ENCODE data around the gene ADSS1.

GRCh38 chr14:104752423-104752734, 28.4 kb downstream of the ADSS1 start:
- TF ChIP-seq CTCF (IDR thresholded peaks at IDR 0.05 in 2 of 3, conservative IDR thresholded peaks at IDR 0.05 in 1 of 3; ENCODE audit: borderline replicate concordance in 1 of 3, insufficient read depth in 1 of 3, low read depth in 2 of 3, low read length in 2 of 3) (no peak), ATF3 (IDR thresholded peaks at IDR 0.05) (no peak), EZH2 (IDR thresholded peaks at IDR 0.05) (no peak), ELF1 (IDR thresholded peaks at IDR 0.05; ENCODE audit: borderline replicate concordance, low read depth) (no peak), FOSL1 (IDR thresholded peaks at IDR 0.05; ENCODE audit: low read depth) (no peak), POLR2AphosphoS5 (IDR thresholded peaks at IDR 0.05; ENCODE audit: low read depth, low read length) (peak; percentile 28), POLR2A (IDR thresholded peaks at IDR 0.05; ENCODE audit: borderline replicate concordance, extremely low read depth, insufficient read depth, insufficient read length) (no peak), REST (IDR thresholded peaks at IDR 0.05; ENCODE audit: low read depth) (no peak), ZBTB33 (IDR thresholded peaks at IDR 0.05; ENCODE audit: extremely low read depth, insufficient replicate concordance, low read length) (no peak), CEBPB (IDR thresholded peaks at IDR 0.05; ENCODE audit: low read depth) (no peak), ZFX (IDR thresholded peaks at IDR 0.05) (no peak)
